HG03159 (cell line): ENCODE results near the gene NUP214.
"Not testable (repeated sequence)": the region's sequence is repeated elsewhere in the genome, so short reads cannot be mapped to it uniquely, and the experiment has no call there.

Source experiments
- ATAC-seq: cut with Tn5 transposase; IDR thresholded peaks from one replicate; pipeline ENCODE4 v1.9.1; 2021; ENCODE audit warnings: mild to moderate bottlenecking, moderate library complexity; ENCODE audit not compliant: unreplicated experiment

NUP214 gene

GRCh38 chr9:131115360-131115742, 10.0 kb upstream of the NUP214 start:
- not testable (repeated sequence) for ATAC-seq

DNA sequence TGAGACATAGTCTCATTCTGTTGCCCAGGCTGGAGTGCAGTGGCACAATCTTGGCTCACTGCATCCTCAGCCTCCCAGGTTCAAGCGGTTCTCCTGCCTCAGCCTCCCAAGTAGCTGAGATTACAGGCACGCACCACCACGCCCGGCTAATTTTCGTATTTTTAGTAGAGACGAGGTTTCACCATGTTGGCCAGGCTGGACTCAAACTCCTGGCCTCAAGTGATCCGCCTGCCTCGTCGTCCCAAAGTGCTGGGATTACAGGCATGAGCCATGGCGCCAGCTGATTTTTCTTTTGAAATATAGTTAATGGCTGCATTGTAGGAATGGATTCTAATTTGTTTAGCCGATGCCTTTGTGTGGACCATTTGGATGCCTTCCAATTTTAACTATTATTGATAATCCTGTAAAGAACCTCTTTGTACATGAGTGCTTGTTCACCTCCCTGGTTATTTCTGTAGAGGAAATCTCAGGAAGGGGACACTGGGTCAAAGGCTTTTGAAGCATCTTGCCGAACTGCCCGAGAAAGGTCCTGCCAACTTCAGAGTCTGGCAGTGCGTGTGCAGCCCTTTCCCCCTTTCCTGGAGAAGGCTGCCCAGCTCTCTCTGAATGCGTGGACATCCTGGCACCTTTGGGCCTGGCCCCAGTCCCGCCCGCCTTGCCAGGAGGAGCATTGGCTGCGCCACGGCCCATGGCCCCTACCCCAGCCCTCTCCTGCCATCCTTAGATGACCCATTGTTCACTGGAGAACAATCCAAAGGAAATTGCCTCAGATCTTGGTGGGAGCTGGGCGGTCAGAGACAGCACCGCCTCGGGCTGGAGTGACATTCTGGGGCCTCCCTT, 8.9 kb upstream of the NUP214 start:
- no peak for ATAC-seq

DNA sequence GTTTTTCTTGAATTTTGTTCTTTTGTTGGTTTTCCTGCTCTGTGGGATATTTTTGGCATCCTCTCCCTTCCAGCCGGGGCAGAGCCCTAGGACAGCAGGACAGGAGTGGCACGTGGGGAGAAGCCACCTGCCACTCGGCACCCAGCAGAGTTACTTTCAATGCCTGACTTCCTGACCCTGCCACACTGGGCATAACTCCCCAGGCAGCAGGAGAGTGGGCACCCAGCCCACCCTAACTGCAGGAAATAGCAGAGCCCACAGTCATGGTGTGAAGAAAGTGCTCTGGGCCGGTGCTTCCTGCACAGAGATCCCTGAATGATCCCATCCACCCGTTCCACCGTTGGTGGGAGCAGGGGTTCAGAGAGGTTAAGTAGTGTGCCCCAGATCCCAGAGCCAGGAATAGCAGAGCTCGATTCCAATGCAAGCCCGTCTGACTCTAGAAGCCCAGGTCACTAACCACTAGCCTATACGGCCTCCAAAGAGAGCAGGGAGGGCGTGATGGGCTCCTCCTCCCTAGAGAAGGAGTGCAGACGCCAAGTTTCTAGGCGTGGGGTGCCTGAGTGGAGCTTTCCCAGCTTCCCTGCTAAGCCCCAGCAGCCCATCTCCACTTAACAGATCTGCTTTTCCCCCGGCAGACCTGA, 8.1 kb upstream of the NUP214 start:
- ATAC-seq = no peak

GRCh38 chr9:131117762-131118145, 7.6 kb upstream of the NUP214 start:
- no peak for ATAC-seq

DNA sequence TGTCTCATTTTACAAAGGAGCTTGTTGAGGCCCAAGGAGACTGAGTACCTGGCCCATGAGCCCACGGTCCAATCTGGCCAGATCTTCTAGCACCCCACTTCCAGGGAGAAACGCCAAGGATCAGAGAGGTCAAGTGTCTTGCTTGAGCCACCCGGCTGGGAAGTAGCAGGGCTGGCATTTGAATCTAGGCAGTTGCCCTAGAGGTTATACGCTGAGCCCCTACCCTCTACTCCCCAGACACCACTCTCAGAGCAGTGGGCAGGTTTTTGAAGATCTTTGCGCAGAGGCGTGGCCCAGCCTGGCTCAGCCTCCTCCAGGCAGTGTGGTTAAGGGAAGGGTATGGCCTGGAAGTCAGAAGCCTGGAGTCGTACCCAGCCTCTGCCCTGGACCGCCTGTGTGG, 5.8 kb upstream of the NUP214 start:
- ATAC-seq = no peak

DNA sequence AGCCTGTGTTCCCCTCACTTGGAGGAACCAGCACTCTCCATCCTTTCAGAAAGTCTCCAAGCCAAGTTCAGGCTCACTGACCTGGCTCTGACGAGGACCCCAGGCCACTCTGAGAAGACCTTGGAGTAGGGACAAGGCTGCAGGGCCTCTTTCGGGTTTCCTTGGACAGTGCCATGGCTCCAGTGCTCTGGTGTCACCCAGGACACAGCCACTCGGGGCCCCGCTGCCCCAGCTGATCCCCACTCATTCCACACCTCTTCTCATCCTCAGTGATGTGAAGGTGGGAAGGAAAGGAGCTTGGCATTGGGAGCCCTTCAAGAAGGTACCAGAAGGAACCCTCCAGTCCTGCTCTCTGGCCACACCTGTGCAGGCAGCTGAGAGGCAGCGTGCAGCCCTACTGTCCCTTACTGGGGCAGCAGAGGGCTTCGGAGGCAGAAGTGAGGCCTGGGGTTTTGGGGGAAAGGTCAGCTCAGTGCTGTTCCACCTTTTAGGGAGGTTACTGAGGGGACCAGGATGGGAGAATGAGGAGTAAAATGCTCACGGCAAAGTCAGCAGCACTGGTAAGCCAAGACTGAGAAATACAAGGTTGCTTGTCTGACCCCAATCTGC, 4.7 kb upstream of the NUP214 start:
- no peak for ATAC-seq

DNA sequence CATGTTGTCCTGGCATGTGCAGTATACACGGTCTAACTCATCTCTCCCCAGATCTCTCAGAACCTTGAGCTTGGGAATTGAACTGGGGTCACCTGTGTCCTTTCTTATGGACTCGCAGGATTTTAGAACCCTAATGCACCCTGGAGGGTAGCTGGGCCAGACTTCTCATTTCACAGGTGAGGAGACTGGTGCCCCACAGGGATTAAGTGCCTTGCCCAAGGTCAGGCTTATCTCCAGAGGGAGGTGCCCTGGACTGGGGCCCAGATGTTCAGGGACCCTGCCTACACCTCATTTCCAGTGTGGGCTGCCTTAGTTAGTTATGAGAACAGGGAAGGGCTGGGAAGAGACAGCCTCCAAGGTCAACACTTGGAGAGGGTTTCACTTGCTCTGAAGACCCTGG, 4.0 kb upstream of the NUP214 start:
- no peak for ATAC-seq

DNA sequence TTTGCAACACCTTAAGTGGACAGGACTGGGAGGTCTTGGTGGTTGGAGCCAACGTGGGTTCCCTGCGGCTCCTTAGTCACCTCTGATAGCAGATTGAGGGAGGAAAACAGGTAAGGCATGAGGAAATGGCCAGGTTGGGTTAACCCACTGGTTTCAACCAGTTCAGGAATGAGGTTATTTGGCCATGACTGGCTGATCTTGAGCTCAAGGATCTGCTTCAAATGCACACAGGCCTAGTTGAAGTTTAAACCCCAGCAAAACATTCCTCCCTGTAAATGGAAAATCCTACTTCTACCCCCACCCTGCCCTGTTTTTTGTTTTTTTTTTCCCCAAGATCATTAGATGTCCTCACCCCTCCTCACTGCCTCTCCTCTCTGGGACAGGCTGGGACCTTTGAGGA, 3.2 kb upstream of the NUP214 start:
- ATAC-seq = no peak

- no peak for ATAC-seq
Observed at GRCh38 chr9:131125038-131125287, 423 bp upstream of the NUP214 start.

GRCh38 chr9:131126059-131126426, 657 bp downstream of the NUP214 start:
- ATAC-seq = no peak

GRCh38 chr9:131129183-131129582, 3.8 kb downstream of the NUP214 start:
- ATAC-seq = no peak

DNA sequence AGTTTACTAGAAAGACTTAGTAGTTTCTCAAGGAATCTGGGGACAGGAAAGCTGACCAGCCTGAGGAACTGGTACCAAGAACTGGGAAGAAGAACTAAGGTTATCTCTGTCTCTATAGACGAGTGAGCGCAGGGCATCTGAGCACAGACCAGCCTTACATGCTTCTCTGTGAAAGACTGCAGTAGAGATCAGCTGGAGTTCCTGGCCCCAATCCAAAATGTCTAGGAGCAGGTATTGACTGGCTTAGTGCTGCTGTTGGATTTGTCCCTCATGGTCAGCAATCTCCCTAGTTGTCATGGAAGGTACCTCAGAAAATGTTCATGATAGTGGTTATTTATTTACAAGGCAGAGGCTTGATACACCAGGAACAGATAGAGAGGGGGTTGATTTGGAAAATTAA, 13.3 kb downstream of the NUP214 start:
- ATAC-seq = no peak

DNA sequence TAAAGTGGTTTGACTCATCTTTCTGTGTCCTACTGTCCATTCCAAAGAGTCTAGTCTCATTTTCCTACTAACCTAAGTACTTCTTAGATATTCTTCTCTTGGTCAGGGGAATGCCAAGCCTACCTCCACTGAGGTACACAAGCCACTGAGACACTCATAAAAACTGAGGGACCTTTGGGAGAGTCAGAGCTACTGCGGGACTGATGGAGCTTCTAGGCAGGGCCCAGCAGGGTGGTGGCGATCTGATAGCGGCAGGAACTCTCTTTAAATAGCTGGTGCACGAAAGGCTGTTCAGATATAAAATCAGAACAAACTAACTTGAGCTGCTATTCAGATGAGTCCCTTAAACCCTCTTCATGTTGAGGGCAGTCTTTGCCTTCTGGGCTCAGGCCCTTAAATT, 14.7 kb downstream of the NUP214 start:
- no peak for ATAC-seq

GRCh38 chr9:131140550-131140949, 15.2 kb downstream of the NUP214 start:
- no peak for ATAC-seq

DNA sequence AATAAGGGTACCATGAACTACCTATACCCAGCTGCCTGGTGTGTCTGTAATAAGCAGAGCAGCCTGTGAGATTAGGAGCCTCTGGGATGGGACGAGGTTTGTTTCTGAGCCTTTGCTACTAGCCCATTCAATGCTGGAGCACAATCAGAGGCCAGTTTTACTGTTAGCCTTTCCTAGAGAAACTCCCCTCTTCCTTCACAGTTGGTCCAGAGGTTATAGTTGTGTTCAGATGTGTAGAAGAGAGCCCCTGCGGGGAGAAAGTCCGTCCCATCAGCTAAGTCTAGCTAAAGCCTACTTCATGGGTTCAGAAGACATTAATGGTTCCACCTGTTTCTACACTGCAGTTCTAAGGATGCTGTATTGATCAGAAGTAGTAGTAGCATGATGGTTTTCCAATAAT, 16.8 kb downstream of the NUP214 start:
- no peak for ATAC-seq

- ATAC-seq = no peak
Observed at GRCh38 chr9:131144201-131144600, 18.8 kb downstream of the NUP214 start.

GRCh38 chr9:131145245-131145644, 19.9 kb downstream of the NUP214 start:
- ATAC-seq = no peak

DNA sequence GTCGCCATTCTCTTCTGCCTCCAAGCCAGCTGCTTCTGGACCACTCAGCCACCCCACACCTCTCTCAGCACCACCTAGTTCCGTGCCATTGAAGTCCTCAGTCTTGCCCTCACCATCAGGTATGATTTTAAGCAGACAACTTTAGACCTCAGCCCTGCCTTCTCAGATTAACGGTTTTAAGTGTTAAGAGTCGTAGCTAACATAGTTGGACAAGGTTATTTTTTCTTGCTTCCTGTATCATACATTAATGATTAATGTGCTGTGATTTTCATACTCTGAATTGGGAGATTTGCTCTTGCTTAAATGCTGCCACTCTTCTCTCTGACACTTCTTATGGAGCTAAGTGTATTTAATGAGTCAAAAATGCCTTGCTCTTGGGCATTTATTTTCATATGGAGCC, 20.8 kb downstream of the NUP214 start:
- no peak for ATAC-seq

DNA sequence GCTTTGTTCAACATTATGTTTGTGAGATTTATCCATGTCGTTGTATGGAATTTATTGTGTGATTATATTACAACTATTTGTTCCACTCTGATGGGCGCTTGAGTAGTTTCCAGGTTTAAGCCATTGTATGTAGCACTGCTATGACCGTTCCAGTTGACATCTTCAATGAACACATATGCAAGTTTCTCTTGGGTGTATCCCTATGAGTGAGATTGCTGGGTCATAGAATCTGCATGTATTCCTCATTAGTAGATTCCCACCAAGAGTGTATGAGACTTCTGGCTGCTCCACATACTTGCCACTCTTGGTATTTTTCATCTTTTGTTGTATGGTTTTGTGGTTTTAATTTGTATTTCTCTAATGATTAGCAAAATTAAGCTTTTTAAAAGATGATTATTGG, 22.9 kb downstream of the NUP214 start:
- ATAC-seq = no peak

GRCh38 chr9:131148966-131149687, 23.7 kb downstream of the NUP214 start:
- no peak for ATAC-seq

DNA sequence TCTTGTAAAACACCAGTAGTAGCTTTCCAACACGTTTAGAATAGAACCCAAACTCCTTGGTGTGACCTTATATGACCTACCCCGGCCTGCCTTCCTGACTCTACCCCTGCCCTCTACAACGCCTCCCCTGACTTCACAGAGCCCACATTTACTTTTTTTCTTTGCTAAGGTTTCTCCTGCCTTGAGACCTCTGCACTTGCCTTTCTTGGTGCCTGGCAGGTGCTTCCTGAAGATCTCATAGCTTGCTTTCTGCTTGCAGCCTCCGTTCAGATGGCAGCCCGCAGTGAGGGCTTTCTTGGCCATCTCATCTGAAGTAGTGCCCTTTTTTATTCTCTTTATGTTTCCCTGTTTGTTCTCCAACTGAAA, 24.3 kb downstream of the NUP214 start:
- no peak for ATAC-seq

GRCh38 chr9:131153595-131153994, 28.2 kb downstream of the NUP214 start:
- ATAC-seq = no peak
